WTC11 (cell line): Measurements from ENCODE around the gene KAT6B. TPM values are rescaled to one million over a fixed set of nuclear protein-coding genes. Genes with fewer than 3 reads are reported as not detected.

Experiments used
- ATAC-seq: fragments of 200-7000 bp; cut with Tn5 transposase; 2 replicates; pipeline ENCODE4 v1.10.0; 2021; ENCODE audit warnings: mild to moderate bottlenecking, moderate library complexity
- CTCF ChIA-PET: fragments of 300-600 bp; sonication (Branson Sonifier 250); formaldehyde crosslinking; loops from one replicate; lab custom pipeline; 2021; ENCODE audit warnings: antibody characterized with exemption; lab: Charles Lee
- POLR2A ChIA-PET: fragments of 350-600 bp; sonication (Branson Sonifier 250); formaldehyde crosslinking; loops from one replicate; lab custom pipeline; 2021; ENCODE audit warnings: antibody characterized with exemption; lab: Charles Lee
- DNase-seq: peaks from one replicate; pipeline ENCODE4 v3.0.0; 2021; ENCODE audit warnings: low spot score
- H3K27ac Mint-ChIP-seq: 2 replicates; pipeline ENCODE4 v1.8.0; 2021; ENCODE audit warnings: mixed read lengths
- H3K27me3 Mint-ChIP-seq: 2 replicates; pipeline ENCODE4 v1.8.0; 2021; ENCODE audit warnings: low read depth, mild to moderate bottlenecking, moderate library complexity, mixed read lengths
- H3K36me3 Mint-ChIP-seq: 2 replicates; pipeline ENCODE4 v1.8.0; 2021; ENCODE audit warnings: mixed read lengths
- H3K4me1 Mint-ChIP-seq: 2 replicates; pipeline ENCODE4 v1.8.0; 2022; ENCODE audit warnings: mixed read lengths
- H3K4me3 Mint-ChIP-seq: 2 replicates; pipeline ENCODE4 v1.8.0; 2021; ENCODE audit warnings: mild to moderate bottlenecking, moderate library complexity, mixed read lengths
- H3K9me3 Mint-ChIP-seq: 2 replicates; pipeline ENCODE4 v1.8.0; 2021; ENCODE audit warnings: mixed read lengths
- ETV6 ChIP-seq: sonication (generic); formaldehyde crosslinking; IDR thresholded peaks from 2 replicates; pipeline ENCODE4 v1.8.1; 2022; ENCODE audit warnings: mild to moderate bottlenecking, missing genetic modification reagents
- FOXP1 ChIP-seq: sonication (generic); formaldehyde crosslinking; IDR thresholded peaks from 2 replicates; pipeline ENCODE4 v1.8.0; 2022; ENCODE audit warnings: missing genetic modification reagents, mild to moderate bottlenecking, moderate library complexity, borderline replicate concordance
- JUN ChIP-seq: sonication (generic); formaldehyde crosslinking; IDR thresholded peaks from 2 replicates; pipeline ENCODE4 v1.8.0; 2023; ENCODE audit warnings: mild to moderate bottlenecking, missing genetic modification reagents
- NFE2L1 ChIP-seq: sonication (generic); formaldehyde crosslinking; IDR thresholded peaks from 2 replicates; pipeline ENCODE4 v1.8.1; 2023; ENCODE audit warnings: missing genetic modification reagents
- NR1H2 ChIP-seq: sonication (generic); formaldehyde crosslinking; IDR thresholded peaks from 2 replicates; pipeline ENCODE4 v1.9.0; 2021; ENCODE audit warnings: mild to moderate bottlenecking, moderate library complexity, missing genetic modification reagents
- OVOL2 ChIP-seq: fragments of 250-450 bp; sonication (Bioruptor Pico); IDR thresholded peaks from 2 replicates; pipeline ENCODE4 v1.9.0; 2021; ENCODE audit warnings: mild to moderate bottlenecking, borderline replicate concordance
- RORB ChIP-seq: fragments of 250-450 bp; sonication (Bioruptor Pico); IDR thresholded peaks from 2 replicates; pipeline ENCODE4 v1.9.0; 2021; ENCODE audit warnings: mild to moderate bottlenecking
- TEAD4 ChIP-seq: sonication (generic); formaldehyde crosslinking; IDR thresholded peaks from 2 replicates; pipeline ENCODE4 v1.8.0; 2022; ENCODE audit warnings: mild to moderate bottlenecking, missing genetic modification reagents
- ZNF416 ChIP-seq: fragments of 250-450 bp; sonication (Bioruptor Pico); IDR thresholded peaks from 2 replicates; pipeline ENCODE4 v1.9.0; 2021; ENCODE audit warnings: mild to moderate bottlenecking, inconsistent platforms
- total RNA-seq: library from RNA; stranded (reverse); gene quantifications from 3 replicates; pipeline ENCODE4 v1.2.3, GENCODE V29; 2021
- TF ChIP-seq, protein P1 (sequence below): sonication (generic); formaldehyde crosslinking; IDR thresholded peaks from 2 replicates; pipeline ENCODE4 v1.8.1; 2022; ENCODE audit warnings: low read depth, mild to moderate bottlenecking, moderate library complexity, missing genetic modification reagents, borderline replicate concordance
- TF ChIP-seq, protein P2 (sequence below): sonication (generic); formaldehyde crosslinking; IDR thresholded peaks from 2 replicates; pipeline ENCODE4 v1.8.0; 2022; ENCODE audit warnings: mild to moderate bottlenecking, missing genetic modification reagents
- TF ChIP-seq, protein P3 (sequence below): sonication (generic); formaldehyde crosslinking; conservative IDR thresholded peaks from 2 replicates; pipeline ENCODE4 v1.8.1; 2022; ENCODE audit warnings: mild to moderate bottlenecking, missing genetic modification reagents
- TF ChIP-seq, protein P4 (sequence below): sonication (generic); formaldehyde crosslinking; IDR thresholded peaks from 2 replicates; pipeline ENCODE4 v1.8.1; 2023; ENCODE audit warnings: mild to moderate bottlenecking, missing genetic modification reagents, borderline replicate concordance
- TF ChIP-seq, protein P5 (sequence below): sonication (generic); formaldehyde crosslinking; IDR thresholded peaks from 2 replicates; pipeline ENCODE4 v1.8.1; 2022; ENCODE audit warnings: mild to moderate bottlenecking, moderate library complexity, missing genetic modification reagents
- TF ChIP-seq, protein P6 (sequence below): fragments of 250-450 bp; sonication (Bioruptor Pico); IDR thresholded peaks from 2 replicates; pipeline ENCODE4 v1.9.0; 2021; ENCODE audit warnings: mild to moderate bottlenecking, borderline replicate concordance

The KAT6B gene
- total RNA-seq, 1 experiment from 2014 or later: 18.5 TPM

DNA sequence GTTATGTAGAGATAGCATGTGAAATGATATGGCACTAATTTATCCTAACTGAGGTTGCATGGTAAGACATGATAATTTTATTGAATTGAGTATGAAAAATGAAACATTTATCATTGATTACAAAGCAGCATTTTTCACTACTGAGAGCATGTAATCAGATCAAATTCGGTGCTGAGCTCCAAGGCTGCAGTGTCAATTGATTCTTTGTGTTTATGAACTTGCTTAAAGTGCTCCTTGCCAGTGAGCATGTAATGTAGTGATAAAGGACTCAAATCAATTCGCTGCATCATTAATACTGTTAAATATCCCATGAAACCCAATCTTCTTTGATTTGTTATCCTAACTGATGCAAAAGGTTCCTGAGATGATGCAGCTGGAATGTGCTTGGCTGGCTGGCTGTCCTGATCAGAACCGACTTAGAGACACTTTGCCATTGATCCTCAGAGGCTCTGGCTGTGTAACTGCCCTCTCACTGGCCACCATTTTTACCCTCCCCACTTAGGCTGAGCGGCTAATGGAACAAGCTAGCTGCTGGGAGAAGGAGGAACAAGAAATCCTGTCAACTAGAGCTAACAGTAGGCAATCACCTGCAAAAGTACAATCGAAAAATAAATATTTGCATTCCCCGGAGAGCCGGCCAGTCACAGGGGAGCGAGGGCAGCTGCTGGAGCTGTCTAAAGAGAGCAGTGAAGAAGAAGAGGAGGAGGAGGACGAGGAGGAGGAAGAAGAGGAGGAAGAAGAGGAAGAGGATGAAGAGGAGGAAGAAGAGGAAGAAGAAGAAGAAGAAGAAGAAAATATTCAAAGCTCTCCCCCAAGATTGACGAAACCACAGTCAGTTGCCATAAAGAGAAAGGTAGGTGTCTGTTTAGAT is 195.2 kb downstream of the KAT6B start:
- TF ChIP-seq JUN (CRISPR knock-in tag) (no peak), FOXP1 (no peak), ZNF416 (CRISPR knock-in tag) (no peak), ETV6 (CRISPR knock-in tag) (no peak), NR1H2 (CRISPR knock-in tag) (no peak), RORB (CRISPR knock-in tag) (no peak), NFE2L1 (no peak), OVOL2 (no peak), TEAD4 (no peak)
- TF ChIP-seq, protein P1, sequence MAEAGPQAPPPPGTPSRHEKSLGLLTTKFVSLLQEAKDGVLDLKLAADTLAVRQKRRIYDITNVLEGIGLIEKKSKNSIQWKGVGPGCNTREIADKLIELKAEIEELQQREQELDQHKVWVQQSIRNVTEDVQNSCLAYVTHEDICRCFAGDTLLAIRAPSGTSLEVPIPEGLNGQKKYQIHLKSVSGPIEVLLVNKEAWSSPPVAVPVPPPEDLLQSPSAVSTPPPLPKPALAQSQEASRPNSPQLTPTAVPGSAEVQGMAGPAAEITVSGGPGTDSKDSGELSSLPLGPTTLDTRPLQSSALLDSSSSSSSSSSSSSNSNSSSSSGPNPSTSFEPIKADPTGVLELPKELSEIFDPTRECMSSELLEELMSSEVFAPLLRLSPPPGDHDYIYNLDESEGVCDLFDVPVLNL (CRISPR knock-in tag): no peak
- TF ChIP-seq, protein P2, sequence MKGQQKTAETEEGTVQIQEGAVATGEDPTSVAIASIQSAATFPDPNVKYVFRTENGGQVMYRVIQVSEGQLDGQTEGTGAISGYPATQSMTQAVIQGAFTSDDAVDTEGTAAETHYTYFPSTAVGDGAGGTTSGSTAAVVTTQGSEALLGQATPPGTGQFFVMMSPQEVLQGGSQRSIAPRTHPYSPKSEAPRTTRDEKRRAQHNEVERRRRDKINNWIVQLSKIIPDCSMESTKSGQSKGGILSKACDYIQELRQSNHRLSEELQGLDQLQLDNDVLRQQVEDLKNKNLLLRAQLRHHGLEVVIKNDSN (CRISPR knock-in tag): no peak
- TF ChIP-seq, protein P3, sequence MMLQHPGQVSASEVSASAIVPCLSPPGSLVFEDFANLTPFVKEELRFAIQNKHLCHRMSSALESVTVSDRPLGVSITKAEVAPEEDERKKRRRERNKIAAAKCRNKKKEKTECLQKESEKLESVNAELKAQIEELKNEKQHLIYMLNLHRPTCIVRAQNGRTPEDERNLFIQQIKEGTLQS: no peak
- TF ChIP-seq, protein P4, sequence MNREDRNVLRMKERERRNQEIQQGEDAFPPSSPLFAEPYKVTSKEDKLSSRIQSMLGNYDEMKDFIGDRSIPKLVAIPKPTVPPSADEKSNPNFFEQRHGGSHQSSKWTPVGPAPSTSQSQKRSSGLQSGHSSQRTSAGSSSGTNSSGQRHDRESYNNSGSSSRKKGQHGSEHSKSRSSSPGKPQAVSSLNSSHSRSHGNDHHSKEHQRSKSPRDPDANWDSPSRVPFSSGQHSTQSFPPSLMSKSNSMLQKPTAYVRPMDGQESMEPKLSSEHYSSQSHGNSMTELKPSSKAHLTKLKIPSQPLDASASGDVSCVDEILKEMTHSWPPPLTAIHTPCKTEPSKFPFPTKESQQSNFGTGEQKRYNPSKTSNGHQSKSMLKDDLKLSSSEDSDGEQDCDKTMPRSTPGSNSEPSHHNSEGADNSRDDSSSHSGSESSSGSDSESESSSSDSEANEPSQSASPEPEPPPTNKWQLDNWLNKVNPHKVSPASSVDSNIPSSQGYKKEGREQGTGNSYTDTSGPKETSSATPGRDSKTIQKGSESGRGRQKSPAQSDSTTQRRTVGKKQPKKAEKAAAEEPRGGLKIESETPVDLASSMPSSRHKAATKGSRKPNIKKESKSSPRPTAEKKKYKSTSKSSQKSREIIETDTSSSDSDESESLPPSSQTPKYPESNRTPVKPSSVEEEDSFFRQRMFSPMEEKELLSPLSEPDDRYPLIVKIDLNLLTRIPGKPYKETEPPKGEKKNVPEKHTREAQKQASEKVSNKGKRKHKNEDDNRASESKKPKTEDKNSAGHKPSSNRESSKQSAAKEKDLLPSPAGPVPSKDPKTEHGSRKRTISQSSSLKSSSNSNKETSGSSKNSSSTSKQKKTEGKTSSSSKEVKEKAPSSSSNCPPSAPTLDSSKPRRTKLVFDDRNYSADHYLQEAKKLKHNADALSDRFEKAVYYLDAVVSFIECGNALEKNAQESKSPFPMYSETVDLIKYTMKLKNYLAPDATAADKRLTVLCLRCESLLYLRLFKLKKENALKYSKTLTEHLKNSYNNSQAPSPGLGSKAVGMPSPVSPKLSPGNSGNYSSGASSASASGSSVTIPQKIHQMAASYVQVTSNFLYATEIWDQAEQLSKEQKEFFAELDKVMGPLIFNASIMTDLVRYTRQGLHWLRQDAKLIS (CRISPR knock-in tag): no peak
- TF ChIP-seq, protein P5, sequence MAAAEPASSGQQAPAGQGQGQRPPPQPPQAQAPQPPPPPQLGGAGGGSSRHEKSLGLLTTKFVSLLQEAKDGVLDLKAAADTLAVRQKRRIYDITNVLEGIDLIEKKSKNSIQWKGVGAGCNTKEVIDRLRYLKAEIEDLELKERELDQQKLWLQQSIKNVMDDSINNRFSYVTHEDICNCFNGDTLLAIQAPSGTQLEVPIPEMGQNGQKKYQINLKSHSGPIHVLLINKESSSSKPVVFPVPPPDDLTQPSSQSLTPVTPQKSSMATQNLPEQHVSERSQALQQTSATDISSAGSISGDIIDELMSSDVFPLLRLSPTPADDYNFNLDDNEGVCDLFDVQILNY (CRISPR knock-in tag): no peak
- TF ChIP-seq, protein P6, sequence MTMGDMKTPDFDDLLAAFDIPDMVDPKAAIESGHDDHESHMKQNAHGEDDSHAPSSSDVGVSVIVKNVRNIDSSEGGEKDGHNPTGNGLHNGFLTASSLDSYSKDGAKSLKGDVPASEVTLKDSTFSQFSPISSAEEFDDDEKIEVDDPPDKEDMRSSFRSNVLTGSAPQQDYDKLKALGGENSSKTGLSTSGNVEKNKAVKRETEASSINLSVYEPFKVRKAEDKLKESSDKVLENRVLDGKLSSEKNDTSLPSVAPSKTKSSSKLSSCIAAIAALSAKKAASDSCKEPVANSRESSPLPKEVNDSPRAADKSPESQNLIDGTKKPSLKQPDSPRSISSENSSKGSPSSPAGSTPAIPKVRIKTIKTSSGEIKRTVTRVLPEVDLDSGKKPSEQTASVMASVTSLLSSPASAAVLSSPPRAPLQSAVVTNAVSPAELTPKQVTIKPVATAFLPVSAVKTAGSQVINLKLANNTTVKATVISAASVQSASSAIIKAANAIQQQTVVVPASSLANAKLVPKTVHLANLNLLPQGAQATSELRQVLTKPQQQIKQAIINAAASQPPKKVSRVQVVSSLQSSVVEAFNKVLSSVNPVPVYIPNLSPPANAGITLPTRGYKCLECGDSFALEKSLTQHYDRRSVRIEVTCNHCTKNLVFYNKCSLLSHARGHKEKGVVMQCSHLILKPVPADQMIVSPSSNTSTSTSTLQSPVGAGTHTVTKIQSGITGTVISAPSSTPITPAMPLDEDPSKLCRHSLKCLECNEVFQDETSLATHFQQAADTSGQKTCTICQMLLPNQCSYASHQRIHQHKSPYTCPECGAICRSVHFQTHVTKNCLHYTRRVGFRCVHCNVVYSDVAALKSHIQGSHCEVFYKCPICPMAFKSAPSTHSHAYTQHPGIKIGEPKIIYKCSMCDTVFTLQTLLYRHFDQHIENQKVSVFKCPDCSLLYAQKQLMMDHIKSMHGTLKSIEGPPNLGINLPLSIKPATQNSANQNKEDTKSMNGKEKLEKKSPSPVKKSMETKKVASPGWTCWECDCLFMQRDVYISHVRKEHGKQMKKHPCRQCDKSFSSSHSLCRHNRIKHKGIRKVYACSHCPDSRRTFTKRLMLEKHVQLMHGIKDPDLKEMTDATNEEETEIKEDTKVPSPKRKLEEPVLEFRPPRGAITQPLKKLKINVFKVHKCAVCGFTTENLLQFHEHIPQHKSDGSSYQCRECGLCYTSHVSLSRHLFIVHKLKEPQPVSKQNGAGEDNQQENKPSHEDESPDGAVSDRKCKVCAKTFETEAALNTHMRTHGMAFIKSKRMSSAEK (CRISPR knock-in tag): no peak
- CTCF ChIA-PET: interaction anchor here (0.9 to 2.8 kb wide), 5 partner anchors 13 to 214 kb away, joined by 3 to 8 read pairs (median 4); partner anchors contain the start of gene COMTD1
- no peak overlapping the region for H3K4me3 Mint-ChIP-seq
- H3K36me3 Mint-ChIP-seq: peaks cover 20% of the 10 kb centered on the region
- no peaks in the 10 kb centered on the region for H3K27me3 Mint-ChIP-seq
- H3K9me3 Mint-ChIP-seq: no peaks in the 10 kb centered on the region
- POLR2A ChIA-PET: no interaction called here
- no peak for ATAC-seq
- H3K27ac Mint-ChIP-seq: peak overlapping the region; percentile 68; the same call in 1 of the 2 replicates
- no peak for DNase-seq
- H3K4me1 Mint-ChIP-seq: peaks cover 19% of the 10 kb centered on the region
